H1 (cell line): ENCODE data around the gene RIGI. TPM values are rescaled to one million over a fixed set of nuclear protein-coding genes. Genes with fewer than 3 reads are reported as not detected.

Experiments
- CTCF ChIA-PET: fragments of 300-600 bp; sonication (Branson Sonifier 250); formaldehyde crosslinking; loops from one replicate; lab custom pipeline; 2021; ENCODE audit not compliant: partially characterized antibody; lab: Charles Lee
- POLR2A ChIA-PET: fragments of 300-600 bp; sonication (Branson Sonifier 250); formaldehyde crosslinking; loops from one replicate; lab custom pipeline; 2021; ENCODE audit warnings: inconsistent platforms; ENCODE audit not compliant: partially characterized antibody; lab: Charles Lee
- DNase-seq, 2 experiments: peaks; one replicate each; pipeline versions ENCODE4 v3.0.0 to v3.0.0-alpha.2; 2010 to 2022; ENCODE audit warnings: low spot score in 2 of 2, low read depth in 1 of 2, mixed read lengths in 1 of 2
- FAIRE-seq: peaks from 2 replicates; lab custom pipeline; 2011; peaks lifted over from hg19 to GRCh38; lab: Jason Lieb, UNC
- H2AFZ ChIP-seq: 2 replicates; pipeline ENCODE4 v1.8.1; 2012; ENCODE audit warnings: low read length, inconsistent platforms
- H2AK5ac ChIP-seq: 2 replicates; pipeline ENCODE4 v1.6.1; 2013; ENCODE audit warnings: low read depth, low read length
- H2BK120ac ChIP-seq: replicated peaks from 2 replicates; pipeline ENCODE3; 2013; ENCODE audit warnings: low read depth, low read length, inconsistent platforms
- H2BK12ac ChIP-seq: 2 replicates; pipeline ENCODE4 v1.6.1; 2013; ENCODE audit warnings: low read depth, low read length
- H2BK15ac ChIP-seq: 2 replicates; pipeline ENCODE4 v1.6.1; 2013; ENCODE audit warnings: low read length
- H2BK20ac ChIP-seq: 2 replicates; pipeline ENCODE4 v1.6.1; 2013; ENCODE audit warnings: low read length
- H2BK5ac ChIP-seq: 2 replicates; pipeline ENCODE4 v1.6.1; 2013; ENCODE audit warnings: low read depth, low read length
- H3K14ac ChIP-seq: 2 replicates; pipeline ENCODE4 v1.6.1; 2013; ENCODE audit warnings: inconsistent platforms; ENCODE audit not compliant: insufficient read length
- H3K18ac ChIP-seq: 2 replicates; pipeline ENCODE4 v1.6.1; 2013; ENCODE audit warnings: low read length; ENCODE audit errors: extremely low read depth
- H3K23ac ChIP-seq: 2 replicates; pipeline ENCODE4 v1.6.1; 2013; ENCODE audit warnings: inconsistent platforms; ENCODE audit not compliant: insufficient read length
- H3K23me2 ChIP-seq: 2 replicates; pipeline ENCODE4 v1.6.1; 2013; ENCODE audit warnings: low read depth, low read length
- H3K27ac ChIP-seq: 2 replicates; pipeline ENCODE4 v1.6.1; 2011; ENCODE audit warnings: low read depth, low read length, inconsistent platforms
- H3K27me3 ChIP-seq, 4 experiments: replicated peaks in 1 of 4; 1 replicate in 1 of 4; 2 replicates in 3 of 4; pipeline versions ENCODE4 v1.6.1 to v1.8.1; 2011 to 2013; ENCODE audit warnings: low read length in 3 of 4, mild to moderate bottlenecking in 3 of 4, inconsistent platforms in 2 of 4, mixed read lengths in 2 of 4, moderate library complexity in 1 of 4; ENCODE audit not compliant: control insufficient read depth in 3 of 4, insufficient read depth in 3 of 4; ENCODE audit errors: extremely low read depth in 1 of 4
- H3K36me3 ChIP-seq, 4 experiments: 2 replicates each; pipeline versions ENCODE4 v1.6.1 to v1.8.1; 2011 to 2013; ENCODE audit warnings: mild to moderate bottlenecking in 4 of 4, low read length in 3 of 4, moderate library complexity in 2 of 4, control low read depth in 1 of 4, inconsistent platforms in 1 of 4; ENCODE audit not compliant: insufficient read depth in 4 of 4, control insufficient read depth in 2 of 4
- H3K4ac ChIP-seq: replicated peaks from 2 replicates; pipeline ENCODE3; 2013; ENCODE audit warnings: low read length, low read depth, mixed read lengths, inconsistent platforms; ENCODE audit not compliant: insufficient read length
- H3K4me1 ChIP-seq, 4 experiments: replicated peaks in 1 of 4; 1 replicate in 1 of 4; 2 replicates in 3 of 4; pipeline versions ENCODE4 v1.6.1 to v1.8.1; 2011 to 2013; ENCODE audit warnings: low read length in 3 of 4, inconsistent platforms in 2 of 4, mixed read lengths in 1 of 4; ENCODE audit not compliant: insufficient read depth in 4 of 4, control insufficient read depth in 3 of 4
- H3K4me2 ChIP-seq, 2 experiments: 2 replicates each; pipeline versions ENCODE4 v1.6.1 to v1.8.1; 2011 to 2013; ENCODE audit warnings: low read depth in 2 of 2, low read length in 2 of 2, control low read depth in 1 of 2, inconsistent platforms in 1 of 2, mild to moderate bottlenecking in 1 of 2; ENCODE audit not compliant: insufficient read depth in 1 of 2
- H3K4me3 ChIP-seq, 4 experiments: fragments of 200-600, 300-600 bp in 1 of 4; sonication (generic), shearing (Covaris generic), sonication (Bioruptor Twin) in 1 of 4; 2 replicates each; pipeline versions ENCODE4 v1.5.1 to v1.8.1; 2011 to 2016; ENCODE audit warnings: low read length in 4 of 4, low read depth in 3 of 4, control low read depth in 2 of 4, inconsistent platforms in 2 of 4, mild to moderate bottlenecking in 2 of 4, mixed read lengths in 1 of 4, moderate library complexity in 1 of 4; ENCODE audit not compliant: insufficient read depth in 2 of 4; ENCODE audit errors: extremely low read depth in 1 of 4
- H3K56ac ChIP-seq: replicated peaks from 2 replicates; pipeline ENCODE3; 2013; ENCODE audit warnings: low read depth, mild to moderate bottlenecking, mixed read lengths, low read length, inconsistent platforms; ENCODE audit not compliant: insufficient read length
- H3K79me1 ChIP-seq: 2 replicates; pipeline ENCODE4 v1.6.1; 2013; ENCODE audit warnings: low read depth, low read length, control low read depth
- H3K79me2 ChIP-seq, 2 experiments: 2 replicates each; pipeline versions ENCODE4 v1.6.1 to v1.8.1; 2012 to 2013; ENCODE audit warnings: low read length in 2 of 2, mild to moderate bottlenecking in 2 of 2, inconsistent platforms in 1 of 2; ENCODE audit not compliant: insufficient read depth in 2 of 2, control insufficient read depth in 1 of 2
- H3K9ac ChIP-seq, 4 experiments: replicated peaks in 1 of 4; 1 replicate in 1 of 4; 2 replicates in 3 of 4; pipeline versions ENCODE4 v1.6.1 to v1.8.1; 2011 to 2013; ENCODE audit warnings: low read depth in 3 of 4, low read length in 3 of 4, control low read depth in 2 of 4, mild to moderate bottlenecking in 2 of 4, moderate library complexity in 2 of 4, inconsistent platforms in 1 of 4; ENCODE audit errors: extremely low read depth in 1 of 4
- H3K9me3 ChIP-seq, 2 experiments: 2 replicates each; pipeline versions ENCODE4 v1.6.1 to v1.8.1; 2012 to 2013; ENCODE audit warnings: mild to moderate bottlenecking in 2 of 2, moderate library complexity in 2 of 2, control low read depth in 1 of 2, inconsistent platforms in 1 of 2, low read depth in 1 of 2, low read length in 1 of 2, mixed read lengths in 1 of 2; ENCODE audit not compliant: insufficient read depth in 2 of 2
- H4K20me1 ChIP-seq, 2 experiments: replicated peaks in 1 of 2; 2 replicates each; pipeline versions ENCODE3 to v1.8.1; 2011 to 2013; ENCODE audit warnings: inconsistent platforms in 2 of 2, low read length in 2 of 2, mild to moderate bottlenecking in 1 of 2; ENCODE audit not compliant: insufficient read depth in 2 of 2, control insufficient read depth in 1 of 2
- H4K5ac ChIP-seq: 2 replicates; pipeline ENCODE4 v1.6.1; 2013; ENCODE audit warnings: low read length, low read depth, mixed read lengths, inconsistent platforms; ENCODE audit not compliant: insufficient read length
- H4K8ac ChIP-seq: 2 replicates; pipeline ENCODE4 v1.8.0; 2013; ENCODE audit warnings: mild to moderate bottlenecking, moderate library complexity, low read length, inconsistent platforms; ENCODE audit not compliant: insufficient read depth; ENCODE audit errors: extremely low read depth
- H4K91ac ChIP-seq: replicated peaks from 2 replicates; pipeline ENCODE3; 2013; ENCODE audit warnings: low read length, mixed read lengths, inconsistent platforms; ENCODE audit not compliant: insufficient read length
- BCL11A ChIP-seq, 2 experiments: IDR thresholded peaks; one replicate each; pipeline ENCODE4 v1.6.1; 2011; ENCODE audit warnings: low read depth in 2 of 2, low read length in 2 of 2, mild to moderate bottlenecking in 2 of 2
- CBX5 ChIP-seq: fragments of 300-800, 300-1000 bp; sonication (generic); IDR thresholded peaks from 2 replicates; pipeline ENCODE4 v1.7.1; 2016; ENCODE audit warnings: antibody characterized with exemption, low read length, low read depth
- CEBPB ChIP-seq: IDR thresholded peaks from 2 replicates; pipeline ENCODE4 v1.6.1; 2012; ENCODE audit warnings: low read depth, low read length
- EGR1 ChIP-seq: IDR thresholded peaks from 2 replicates; pipeline ENCODE4 v1.6.1; 2011; ENCODE audit warnings: low read depth, low read length, borderline replicate concordance
- EZH2 ChIP-seq: fragments of 200-600 bp; sonication (generic); IDR thresholded peaks from 2 replicates; pipeline ENCODE4 v1.7.1; 2012; ENCODE audit warnings: low read depth, mild to moderate bottlenecking, moderate library complexity, low read length, inconsistent platforms; ENCODE audit not compliant: severe bottlenecking
- MAFK ChIP-seq: IDR thresholded peaks from 2 replicates; pipeline ENCODE4 v1.6.1; 2012; ENCODE audit warnings: low read depth, mild to moderate bottlenecking, improper control_type of control experiment, low read length
- NRF1 ChIP-seq: IDR thresholded peaks from 2 replicates; pipeline ENCODE4 v1.6.1; 2011; ENCODE audit warnings: mild to moderate bottlenecking, low read depth, low read length, improper control_type of control experiment
- SIN3A ChIP-seq, 2 experiments: IDR thresholded peaks in 1 of 2; conservative IDR thresholded peaks in 1 of 2; 2 replicates each; pipeline ENCODE4 v1.6.1; 2011 to 2012; ENCODE audit warnings: low read length in 2 of 2, improper control_type of control experiment in 1 of 2, low read depth in 1 of 2, mild to moderate bottlenecking in 1 of 2
- WGBS, 2 experiments: shearing (Covaris generic) in 1 of 2; methylation state at CpG; one replicate each; pipeline versions ENCODE4 v1.1.6 to v1.1.7; 2013 to 2015; ENCODE audit warnings: low lambda C conversion rate in 2 of 2, mixed read lengths in 2 of 2, inconsistent platforms in 1 of 2, low coverage in 1 of 2, missing lambda C conversion rate in 1 of 2; ENCODE audit not compliant: insufficient replicate concordance in 2 of 2, insufficient coverage in 1 of 2, insufficient read length in 1 of 2; ENCODE audit errors: extremely low coverage in 1 of 2, missing lambda C conversion rate in 1 of 2; 5-methylcytosine and 5-hydroxymethylcytosine counted together
- polyA plus RNA-seq, 7 experiments: library from polyadenylated mRNA; depleted of rRNA in 3 of 7; stranded (reverse) in 5 of 7; unstranded in 2 of 7; fragments of >200 nt in 5 of 7; fragments of 200-250 nt in 2 of 7; gene quantifications; 1 replicate in 5 of 7; 2 replicates in 1 of 7; 4 replicates in 1 of 7; pipeline versions ENCODE4 v1.2.1 to v1.2.3, GENCODE V29; 2011 to 2013; ENCODE audit warnings: missing spikeins in 2 of 7, mixed read lengths in 2 of 7
- total RNA-seq: library from RNA; stranded (reverse); fragmentation: NEBNext Ultra II Directional; extraction: Animal tissue kit (Norgen Biotek cat#: 25700); gene quantifications from 2 replicates; pipeline ENCODE4 v1.2.1, GENCODE V29; 2021

The RIGI gene
- total and polyA plus RNA-seq, 2 of the 8 experiments (the other 6 are each of a cell fraction or from before 2014, with no cell fraction given) = 3.1 to 6.7 TPM

- Histone ChIP-seq H3K23me2 (no peaks in the 10 kb centered on the region), H4K5ac (no peak overlapping the region), H2AK5ac (no peak overlapping the region), H2BK120ac (no peak overlapping the region), H4K8ac (no peak overlapping the region), H2BK12ac (no peak overlapping the region), H3K4me2 (no peak overlapping the region), H3K27me3 (no peaks in the 10 kb centered on the region), H3K79me1 (no peaks in the 10 kb centered on the region), H4K20me1 (no peaks in the 10 kb centered on the region), H3K23ac (no peak overlapping the region), H3K9ac (no peak overlapping the region), H2BK20ac (no peak overlapping the region), H3K36me3 (peaks cover 0 to 15% (median 9%) of the 10 kb centered on the region in 4 experiments; a peak in 5 of 8 replicates), H2AFZ (no peak overlapping the region), H3K79me2 (no peaks in the 10 kb centered on the region), H3K18ac (no peak overlapping the region), H3K4me3 (no peak overlapping the region), H3K4me1 (peaks cover 0 to 2% (median 0%) of the 10 kb centered on the region in 4 experiments; a peak in 1 of 7 replicates), H3K4ac (no peak overlapping the region), H2BK15ac (no peak overlapping the region), H3K14ac (no peak overlapping the region), H3K56ac (no peak overlapping the region), H3K27ac (no peak overlapping the region), H3K9me3 (no peaks in the 10 kb centered on the region), H4K91ac (no peak overlapping the region), H2BK5ac (no peak overlapping the region)
- ChIA-PET POLR2A (no interaction called here), CTCF (interaction anchor here (0.6 to 3.7 kb wide), 2 partner anchors 112 to 115 kb away, joined by 3 to 15 read pairs; no protein-coding TSS in a partner anchor)
- TF ChIP-seq CEBPB (no peak), EGR1 (no peak), SIN3A (conservative IDR thresholded peaks at IDR 0.05 in 1 of 2, IDR thresholded peaks at IDR 0.05 in 1 of 2; ENCODE audit: low read depth in 1 of 2, low read length in 2 of 2) (no peak), CBX5 (no peak), EZH2 (no peak), NRF1 (no peak), MAFK (no peak), BCL11A (IDR thresholded peaks at IDR 0.05; ENCODE audit: low read depth in 2 of 2, low read length in 2 of 2) (no peak)
- DNase-seq (no peak), FAIRE-seq (no peak)
- 70% methylated on average over 3 of the region's 3 CpGs; no CpG with 5 or more reads in 1 of the 2 experiments for WGBS, 2 experiments
Observed at GRCh38 chr9:32490601-32491000, 35.4 kb downstream of the RIGI start.
